HEK293 (cell line): ENCODE data around the gene CRIP1.

ENCODE experiments used
- CTCF ChIA-PET: fragments of 350-600 bp; formaldehyde crosslinking; extraction: SDS; loops from one replicate; lab custom pipeline; 2021; ENCODE audit warnings: antibody characterized with exemption; lab: Yijun Ruan, JAX
- POLR2A ChIA-PET: fragments of 300-600 bp; formaldehyde crosslinking; extraction: SDS; loops from one replicate; lab custom pipeline; 2020; ENCODE audit warnings: antibody characterized with exemption, inconsistent platforms; lab: Yijun Ruan, JAX
- H3K27ac ChIP-seq: fragments of 200-500 bp; sonication (Bioruptor generic); 2 replicates; pipeline ENCODE4 v1.5.1; 2014; ENCODE audit warnings: low read depth, low read length, control low read depth, inconsistent platforms; ENCODE audit errors: extremely low read depth
- H3K36me3 ChIP-seq, 2 experiments: fragments of 200-500 bp in 1 of 2; sonication (Bioruptor generic) in 1 of 2; 1 replicate in 1 of 2; 2 replicates in 1 of 2; pipeline ENCODE4 v1.5.1; 2014 to 2017; ENCODE audit warnings: inconsistent platforms in 2 of 2, low read length in 2 of 2; ENCODE audit not compliant: control insufficient read depth in 2 of 2, insufficient read depth in 1 of 2
- H3K4me1 ChIP-seq: fragments of 200-500 bp; sonication (Bioruptor generic); 2 replicates; pipeline ENCODE4 v1.5.1; 2014; ENCODE audit warnings: mild to moderate bottlenecking, low read length, inconsistent platforms; ENCODE audit not compliant: control insufficient read depth, insufficient read depth
- H3K4me3 ChIP-seq: 2 replicates; pipeline ENCODE4 v1.5.1; 2011; ENCODE audit warnings: low read depth, mild to moderate bottlenecking, control low read depth, low read length, moderate library complexity
- H3K9me3 ChIP-seq: fragments of 200-500 bp; sonication (Bioruptor generic); 2 replicates; pipeline ENCODE4 v1.5.1; 2014; ENCODE audit warnings: low read depth, low read length, inconsistent platforms; ENCODE audit not compliant: control insufficient read depth, insufficient read depth
- GLIS1 ChIP-seq: fragments of 450-650 bp; formaldehyde crosslinking; IDR thresholded peaks from 2 replicates; pipeline ENCODE4 v1.5.1; 2016; ENCODE audit warnings: missing biosample characterization, missing genetic modification characterization
- GLIS2 ChIP-seq: fragments of 450-650 bp; formaldehyde crosslinking; IDR thresholded peaks from 2 replicates; pipeline ENCODE4 v1.5.1; 2016; ENCODE audit warnings: missing biosample characterization, missing genetic modification characterization
- HOXA7 ChIP-seq: sonication (generic); formaldehyde crosslinking; IDR thresholded peaks from 2 replicates; pipeline ENCODE4 v1.8.1; 2022; ENCODE audit warnings: missing genetic modification reagents, borderline replicate concordance
- KLF7 ChIP-seq: fragments of 450-650 bp; formaldehyde crosslinking; IDR thresholded peaks from 2 replicates; pipeline ENCODE4 v1.5.1; 2016; ENCODE audit warnings: missing biosample characterization, missing genetic modification characterization, borderline replicate concordance
- PATZ1 ChIP-seq: fragments of 450-650 bp; formaldehyde crosslinking; IDR thresholded peaks from 2 replicates; pipeline ENCODE4 v1.5.1; 2016; ENCODE audit warnings: missing biosample characterization, missing genetic modification characterization
- PRDM4 ChIP-seq: fragments of 450-650 bp; formaldehyde crosslinking; IDR thresholded peaks from 2 replicates; pipeline ENCODE4 v1.5.1; 2017; ENCODE audit warnings: missing biosample characterization, missing genetic modification characterization
- SP7 ChIP-seq: fragments of 450-650 bp; formaldehyde crosslinking; IDR thresholded peaks from 2 replicates; pipeline ENCODE4 v1.5.1; 2016; ENCODE audit warnings: missing biosample characterization, missing genetic modification characterization
- ZBTB20 ChIP-seq: fragments of 450-650 bp; formaldehyde crosslinking; IDR thresholded peaks from 2 replicates; pipeline ENCODE4 v1.5.1; 2016; ENCODE audit warnings: missing biosample characterization, missing genetic modification characterization
- ZBTB26 ChIP-seq: fragments of 450-650 bp; formaldehyde crosslinking; optimal IDR thresholded peaks from 2 replicates; pipeline ENCODE3; 2016; ENCODE audit warnings: missing biosample characterization, mild to moderate bottlenecking, missing genetic modification characterization
- ZBTB6 ChIP-seq: fragments of 450-650 bp; formaldehyde crosslinking; IDR thresholded peaks from 2 replicates; pipeline ENCODE4 v1.5.1; 2017; ENCODE audit warnings: missing biosample characterization, missing genetic modification characterization
- ZBTB8A ChIP-seq: fragments of 450-650 bp; formaldehyde crosslinking; IDR thresholded peaks from 2 replicates; pipeline ENCODE4 v1.5.1; 2016; ENCODE audit warnings: missing biosample characterization, missing genetic modification characterization
- ZEB2 ChIP-seq: fragments of 450-650 bp; formaldehyde crosslinking; IDR thresholded peaks from 2 replicates; pipeline ENCODE4 v1.5.1; 2016; ENCODE audit warnings: missing biosample characterization, missing genetic modification characterization
- ZNF211 ChIP-seq: fragments of 450-650 bp; formaldehyde crosslinking; IDR thresholded peaks from 2 replicates; pipeline ENCODE4 v1.5.1; 2016; ENCODE audit warnings: low read depth, missing biosample characterization, missing genetic modification characterization
- ZNF274 ChIP-seq, 2 experiments: fragments of 200-500 bp in 1 of 2; fragments of 450-650 bp in 1 of 2; sonication (Bioruptor generic) in 1 of 2; formaldehyde crosslinking in 1 of 2; IDR thresholded peaks; 2 replicates each; pipeline versions ENCODE4 v1.5.1 to v1.6.1; 2014 to 2016; ENCODE audit warnings: borderline replicate concordance in 1 of 2, inconsistent platforms in 1 of 2, low read length in 1 of 2, missing biosample characterization in 1 of 2, missing genetic modification characterization in 1 of 2
- ZNF280D ChIP-seq: fragments of 450-650 bp; formaldehyde crosslinking; IDR thresholded peaks from 2 replicates; pipeline ENCODE4 v1.5.1; 2016; ENCODE audit warnings: missing biosample characterization, missing genetic modification characterization
- ZNF335 ChIP-seq: fragments of 450-650 bp; formaldehyde crosslinking; conservative IDR thresholded peaks from 2 replicates; pipeline ENCODE4 v1.5.1; 2016; ENCODE audit warnings: missing biosample characterization, missing genetic modification characterization
- ZNF416 ChIP-seq: fragments of 450-650 bp; formaldehyde crosslinking; IDR thresholded peaks from 2 replicates; pipeline ENCODE4 v1.5.1; 2016; ENCODE audit warnings: missing biosample characterization, missing genetic modification characterization
- ZNF600 ChIP-seq: fragments of 450-650 bp; formaldehyde crosslinking; IDR thresholded peaks from 2 replicates; pipeline ENCODE4 v1.5.1; 2016; ENCODE audit warnings: missing biosample characterization, missing genetic modification characterization
- ZNF660 ChIP-seq: fragments of 450-650 bp; IDR thresholded peaks from 2 replicates; pipeline ENCODE4 v1.5.1; 2018; ENCODE audit warnings: missing biosample characterization, mild to moderate bottlenecking, missing genetic modification characterization
- ZNF707 ChIP-seq: fragments of 450-650 bp; formaldehyde crosslinking; IDR thresholded peaks from 2 replicates; pipeline ENCODE4 v1.5.1; 2016; ENCODE audit warnings: missing biosample characterization, missing genetic modification characterization
- ZNF777 ChIP-seq: fragments of 450-650 bp; formaldehyde crosslinking; IDR thresholded peaks from 2 replicates; pipeline ENCODE4 v1.5.1; 2017; ENCODE audit warnings: missing biosample characterization, missing genetic modification characterization, borderline replicate concordance
- ZNF792 ChIP-seq: fragments of 450-650 bp; formaldehyde crosslinking; IDR thresholded peaks from 2 replicates; pipeline ENCODE4 v1.5.1; 2016; ENCODE audit warnings: missing biosample characterization, missing genetic modification characterization

CRIP1 gene

GRCh38 chr14:105525326-105525725, 38.6 kb downstream of the CRIP1 start:
- TF ChIP-seq HOXA7 (CRISPR knock-in tag) (no peak), ZNF707 (tag by site-specific recombination) (no peak), ZNF280D (tag by site-specific recombination) (no peak), ZNF274 (IDR thresholded peaks at IDR 0.05; ENCODE audit: low read length) (no peak), ZNF274 (tag by site-specific recombination; IDR thresholded peaks at IDR 0.05; ENCODE audit: borderline replicate concordance) (no peak), KLF7 (tag by site-specific recombination) (no peak), ZNF211 (tag by site-specific recombination) (no peak)
- ChIA-PET CTCF (interaction anchor here (0.6 to 0.7 kb wide), 2 partner anchors 8 to 77 kb away, joined by 3 to 4 read pairs; no protein-coding TSS in a partner anchor), POLR2A (no interaction called here)
- peaks cover 0 to 17% of the 10 kb centered on the region in 2 experiments; a peak in 1 of 3 replicates for H3K36me3 ChIP-seq
- no peak overlapping the region for H3K27ac ChIP-seq
- H3K9me3 ChIP-seq = no peaks in the 10 kb centered on the region
- H3K4me1 ChIP-seq = 0 out of 2 replicates have a peak, but pooled peaks cover 2% of the 10 kb centered on the region
- no peak overlapping the region for H3K4me3 ChIP-seq

- H3K4me1 ChIP-seq = 0 out of 2 replicates have a peak, but pooled peaks cover 2% of the 10 kb centered on the region
- POLR2A ChIA-PET = no interaction called here
- CTCF ChIA-PET = interaction anchor here (0.5 to 1.2 kb wide), 4 partner anchors 9 to 440 kb away, joined by 3 to 4 read pairs (median 4); no protein-coding TSS in a partner anchor
- H3K9me3 ChIP-seq = no peaks in the 10 kb centered on the region
- H3K27ac ChIP-seq = peak within 1 kb of the TSS; percentile 74; the same call in 1 of the 2 replicates
- peaks cover 0 to 24% of the 10 kb centered on the region in 2 experiments; a peak in 1 of 3 replicates for H3K36me3 ChIP-seq
- peak within 1 kb of the TSS; percentile 56 for H3K4me3 ChIP-seq
- TF ChIP-seq ZNF600 (tag by site-specific recombination) (0 out of 2 replicates have a peak, but pooled peaks have one; percentile 17), PRDM4 (tag by site-specific recombination) (no peak), ZNF792 (no peak), GLIS2 (tag by site-specific recombination) (peak; percentile 90), ZNF416 (tag by site-specific recombination) (no peak), ZNF660 (tag by site-specific recombination) (no peak), ZNF335 (peak; percentile 88), ZBTB26 (tag by site-specific recombination) (peak; percentile 43), GLIS1 (tag by site-specific recombination) (peak; percentile 39; the same call in 1 of the 2 replicates), ZNF777 (0 out of 2 replicates have a peak, but pooled peaks have one; percentile 16), SP7 (0 out of 2 replicates have a peak, but pooled peaks have one; percentile 29), PATZ1 (peak; percentile 38), ZBTB8A (peak; percentile 67), ZBTB6 (tag by site-specific recombination) (no peak), ZEB2 (tag by site-specific recombination) (no peak), ZBTB20 (tag by site-specific recombination) (peak; percentile 61)
Observed at GRCh38 chr14:105525861-105526775, 39.4 kb downstream of the CRIP1 start, which contains the start of gene TMEM121. TSS of gene TMEM121 (plus strand) at chr14:105526583. CDS start at chr14:105528835, 2,252 bp downstream.
